Hematopoietic multipotent progenitor cell treated with erythropoietin and hydrocortisone succinate and interleukin-3 and kit ligand, for 4 days (in vitro differentiated cells): ENCODE data around the gene WRNIP1.
"Not testable (repeated sequence)": the region's sequence is repeated elsewhere in the genome, so short reads cannot be mapped to it uniquely, and the experiment has no call there.

ENCODE experiments used
- DNase-seq: peaks from one replicate; pipeline ENCODE4 v3.0.0-alpha.2; 2015

Gene WRNIP1

GRCh38 chr6:2790588-2791449, 25.6 kb downstream of the WRNIP1 start:
- DNase-seq: peak; percentile 93

- no peak for DNase-seq
These were observed 26.3 kb downstream of the WRNIP1 start for GRCh38 chr6:2791450-2791974.

DNA sequence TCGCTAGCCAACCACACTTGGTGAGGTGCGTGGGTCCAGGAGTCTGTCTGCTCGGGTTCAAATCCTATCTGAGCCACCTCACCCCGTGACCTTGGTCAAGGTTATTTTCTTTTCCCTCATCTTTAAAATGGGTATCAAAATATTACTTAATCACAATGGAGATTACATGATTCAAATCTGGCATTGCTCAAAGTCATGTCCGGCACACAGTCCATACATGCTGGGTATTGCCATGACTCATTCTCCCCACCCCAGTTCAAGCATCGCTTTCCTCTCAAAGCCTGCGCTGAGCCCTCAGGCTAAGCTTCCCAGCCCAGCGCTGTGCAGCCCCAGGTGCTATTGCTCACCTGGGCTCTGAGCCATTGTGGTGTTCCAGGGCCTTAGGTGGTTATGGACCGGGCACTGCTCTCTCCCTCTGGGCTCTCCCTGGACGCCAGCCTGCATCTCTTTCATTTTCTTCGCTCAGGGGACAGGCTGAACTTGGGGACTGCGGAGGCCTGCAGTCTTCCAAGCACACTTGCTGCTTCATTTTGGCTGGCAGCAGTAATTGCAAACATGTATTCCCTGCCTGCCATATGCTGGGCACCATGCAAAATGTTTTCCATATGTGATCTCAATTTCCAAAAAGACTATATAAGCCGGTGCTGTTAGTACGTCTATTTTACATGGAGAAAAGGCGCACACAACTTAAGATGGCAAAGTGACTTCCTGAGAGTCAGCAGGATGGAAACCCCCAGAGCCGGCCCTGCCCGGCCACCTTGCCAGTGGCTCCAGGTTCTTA, 27.3 kb downstream of the WRNIP1 start:
- no peak for DNase-seq

GRCh38 chr6:2793534-2794151, 28.4 kb downstream of the WRNIP1 start:
- peak; percentile 92 for DNase-seq

GRCh38 chr6:2794171-2794730, 29.1 kb downstream of the WRNIP1 start:
- DNase-seq: no peak

DNA sequence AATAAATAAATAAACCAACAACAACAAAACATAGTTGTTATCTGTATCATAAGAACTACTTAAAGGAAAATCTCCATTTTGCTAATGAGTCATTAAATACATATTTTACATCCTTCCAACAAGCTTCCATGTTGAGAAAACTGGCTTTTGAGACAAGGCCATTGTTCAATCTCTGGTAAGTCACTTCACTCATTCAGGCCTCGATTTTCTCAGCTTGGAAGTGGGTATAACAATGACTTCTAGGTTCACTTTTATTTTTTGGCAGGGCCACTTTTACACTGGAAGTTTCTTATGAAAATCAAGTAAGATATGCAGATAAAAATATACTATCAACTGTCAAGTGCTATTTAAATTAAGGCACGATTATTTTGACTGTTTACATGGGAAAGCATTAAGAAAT, 30.0 kb downstream of the WRNIP1 start:
- no peak for DNase-seq

- peak; percentile 71 for DNase-seq
These were observed 30.8 kb downstream of the WRNIP1 start for GRCh38 chr6:2795956-2796355.

- no peak for DNase-seq
These were observed 31.7 kb downstream of the WRNIP1 start for GRCh38 chr6:2796861-2797260.

GRCh38 chr6:2797564-2798031, 32.4 kb downstream of the WRNIP1 start:
- DNase-seq: no peak

GRCh38 chr6:2798586-2799134, 33.5 kb downstream of the WRNIP1 start:
- DNase-seq: no peak

- peak; percentile 73 for DNase-seq
These were observed 34.8 kb downstream of the WRNIP1 start for GRCh38 chr6:2799936-2800527.

DNA sequence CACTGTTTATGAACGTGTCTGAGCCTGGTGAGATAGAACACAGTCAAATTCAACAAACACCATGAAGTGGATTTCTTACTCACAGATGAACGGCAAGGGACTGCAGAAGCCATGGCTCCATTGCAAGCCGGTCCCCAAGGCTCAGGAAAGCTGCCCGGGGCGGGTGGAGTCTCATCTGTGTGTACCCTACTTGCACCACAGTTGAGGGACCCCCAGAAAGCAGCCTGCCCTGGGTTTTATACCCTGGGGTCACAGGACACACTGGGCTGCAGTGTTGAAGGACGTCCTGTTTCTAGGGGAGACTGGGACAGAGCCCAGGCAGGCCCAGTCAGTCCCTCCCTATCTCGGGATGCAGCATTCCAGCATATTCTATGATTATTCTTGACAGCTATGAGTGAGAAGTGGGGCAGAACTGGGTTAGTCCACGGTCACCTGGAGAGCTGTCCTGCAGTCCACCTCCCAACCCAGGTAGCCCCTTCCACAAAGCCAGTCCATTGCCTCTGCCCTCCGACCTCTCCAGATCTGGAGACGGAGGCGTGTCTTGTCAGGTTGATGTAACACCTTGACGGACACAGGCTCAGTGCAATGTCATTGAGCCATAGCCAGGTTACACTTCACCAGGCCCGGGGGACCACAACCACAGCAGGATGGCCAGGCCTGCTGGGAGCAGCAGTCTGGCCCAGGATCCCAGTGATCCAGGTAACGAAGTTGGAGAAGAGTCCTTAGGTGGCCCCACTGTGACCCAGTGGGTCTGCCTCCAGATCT, 35.5 kb downstream of the WRNIP1 start:
- DNase-seq: no peak

DNA sequence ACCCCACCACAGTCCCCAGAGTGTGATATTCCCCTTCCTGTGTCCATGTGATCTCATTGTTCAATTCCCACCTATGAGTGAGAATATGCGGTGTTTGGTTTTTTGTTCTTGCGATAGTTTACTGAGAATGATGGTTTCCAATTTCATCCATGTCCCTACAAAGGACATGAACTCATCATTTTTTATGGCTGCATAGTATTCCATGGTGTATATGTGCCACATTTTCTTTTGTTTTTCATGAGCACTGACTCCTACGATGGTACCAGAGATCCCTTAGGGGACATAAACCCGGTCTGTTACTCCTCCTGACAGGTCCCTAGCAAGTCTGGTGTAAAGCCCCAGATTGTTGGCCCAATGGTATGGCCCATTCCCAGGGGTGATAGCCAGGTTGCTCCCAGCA, 36.5 kb downstream of the WRNIP1 start:
- not testable (repeated sequence) for DNase-seq

GRCh38 chr6:2802521-2803060, 37.4 kb downstream of the WRNIP1 start:
- no peak for DNase-seq

GRCh38 chr6:2803731-2804429, 38.7 kb downstream of the WRNIP1 start:
- no peak for DNase-seq

- peak; percentile 47 for DNase-seq
These were observed 39.3 kb downstream of the WRNIP1 start for GRCh38 chr6:2804516-2804915.

GRCh38 chr6:2805031-2805430, 39.8 kb downstream of the WRNIP1 start:
- no peak for DNase-seq

DNA sequence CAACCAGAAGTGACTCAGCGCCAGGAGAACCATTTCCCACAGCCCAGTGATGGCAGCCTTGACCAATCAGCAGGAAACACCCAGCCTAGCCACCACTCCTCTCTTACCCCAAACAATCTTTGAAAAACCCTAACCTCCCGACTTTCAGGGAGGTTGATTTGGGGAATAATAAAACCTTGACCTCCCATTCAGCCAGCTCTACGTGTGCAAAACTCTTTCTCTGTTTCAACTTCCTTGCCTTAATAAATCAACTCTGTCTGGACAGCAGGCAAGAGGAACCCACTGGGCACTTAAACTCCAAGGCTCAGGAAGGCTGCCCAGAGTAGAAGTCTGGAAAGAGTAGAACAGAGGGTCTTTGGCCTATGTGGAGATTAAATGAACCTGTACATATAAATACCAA, 41.5 kb downstream of the WRNIP1 start:
- no peak for DNase-seq

DNA sequence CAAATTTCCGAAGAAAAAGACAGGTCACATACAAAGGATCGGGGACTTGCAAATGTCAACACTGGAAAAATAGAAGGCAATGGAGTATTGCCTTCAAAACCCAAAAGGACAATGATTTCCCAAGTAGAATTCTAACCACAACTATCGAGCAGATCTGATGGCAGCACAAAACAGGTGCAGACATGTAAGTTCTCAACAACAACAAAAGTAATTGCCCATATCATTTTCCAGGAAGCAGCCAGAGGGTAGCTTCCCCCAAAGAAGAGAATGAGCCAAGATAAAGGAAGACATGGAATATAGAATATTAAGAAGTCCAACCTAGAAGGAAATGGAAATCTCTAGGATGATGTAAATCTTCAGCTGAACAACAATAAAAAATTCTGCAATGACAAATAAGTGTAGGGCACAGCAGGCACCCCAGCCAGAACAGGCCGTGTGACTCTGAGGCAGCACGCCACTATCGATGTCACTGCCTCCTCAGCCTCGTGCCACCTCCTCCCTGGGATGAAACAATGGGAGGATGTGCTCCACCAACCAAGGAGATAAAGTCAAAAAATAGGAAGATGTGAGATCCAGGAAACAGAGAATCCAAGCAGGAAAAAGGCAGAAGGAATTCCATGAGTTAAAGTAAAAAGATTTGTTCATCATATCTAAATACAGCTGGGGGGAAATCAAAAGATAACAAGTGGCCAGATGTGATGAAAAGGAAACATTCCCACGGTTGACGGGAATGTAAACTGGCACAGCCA, 42.3 kb downstream of the WRNIP1 start:
- DNase-seq: no peak

DNA sequence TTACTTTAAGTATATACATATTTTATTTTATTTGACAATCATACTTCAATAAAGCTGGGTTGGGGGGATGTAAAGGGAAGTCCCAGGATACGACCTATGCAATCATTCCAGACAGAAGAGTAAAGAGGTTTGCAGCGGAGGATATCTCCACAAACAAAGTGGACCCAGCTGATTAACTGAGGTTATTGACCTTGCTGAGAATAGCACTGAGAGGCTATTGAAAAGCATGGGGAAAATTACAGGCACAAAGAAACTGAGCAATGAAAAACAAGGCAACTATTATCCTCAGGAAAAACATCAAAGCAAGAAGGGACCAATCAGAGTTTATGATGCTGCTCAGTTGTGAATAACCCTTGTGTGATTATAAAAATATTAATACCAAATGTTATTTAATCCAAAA, 43.8 kb downstream of the WRNIP1 start:
- DNase-seq: no peak
